Measurements from ENCODE around the gene SRRT. TPM values are rescaled to one million over a fixed set of nuclear protein-coding genes. Genes with fewer than 3 reads are reported as not detected.
A peak's percentile ranks its signal among the peaks of the same experiment; 100 is the strongest.
"Not testable (repeated sequence)": the region's sequence is repeated elsewhere in the genome, so short reads cannot be mapped to it uniquely, and the experiment has no call there.

SRRT gene
- total RNA-seq, 1 experiment from 2014 or later: 116 TPM

DNA sequence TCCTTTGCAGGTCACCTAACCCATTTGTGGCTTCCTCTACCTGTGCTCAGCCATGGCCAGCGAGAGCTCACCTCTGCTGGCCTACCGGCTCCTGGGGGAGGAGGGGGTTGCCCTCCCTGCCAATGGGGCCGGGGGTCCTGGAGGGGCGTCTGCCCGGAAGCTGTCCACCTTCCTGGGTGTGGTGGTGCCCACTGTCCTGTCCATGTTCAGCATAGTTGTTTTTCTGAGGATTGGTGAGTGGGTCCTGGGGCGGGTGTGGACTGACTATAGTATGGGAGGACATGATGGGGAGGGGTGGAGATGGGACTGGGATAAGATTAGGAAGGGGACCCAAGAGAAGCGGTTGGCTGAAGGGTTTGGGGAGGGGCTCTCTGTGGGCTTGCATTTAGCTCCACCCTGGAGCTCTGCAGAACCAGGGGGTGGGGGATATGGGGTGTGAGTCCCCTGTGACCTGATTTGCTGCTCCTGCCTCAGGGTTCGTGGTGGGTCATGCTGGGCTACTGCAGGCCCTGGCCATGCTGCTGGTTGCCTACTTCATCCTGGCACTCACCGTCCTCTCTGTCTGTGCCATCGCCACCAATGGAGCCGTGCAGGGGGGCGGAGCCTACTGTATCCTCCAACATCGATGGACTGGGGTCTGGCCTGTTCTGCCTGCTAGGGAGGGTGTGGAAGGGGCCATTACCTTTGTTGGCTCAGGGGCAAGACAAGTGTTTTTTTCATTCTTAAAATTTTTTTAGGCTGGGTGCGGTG is 20.6 kb upstream of the SRRT start:
- no peak for DNase-seq (ENCODE audit: low read depth)

DNA sequence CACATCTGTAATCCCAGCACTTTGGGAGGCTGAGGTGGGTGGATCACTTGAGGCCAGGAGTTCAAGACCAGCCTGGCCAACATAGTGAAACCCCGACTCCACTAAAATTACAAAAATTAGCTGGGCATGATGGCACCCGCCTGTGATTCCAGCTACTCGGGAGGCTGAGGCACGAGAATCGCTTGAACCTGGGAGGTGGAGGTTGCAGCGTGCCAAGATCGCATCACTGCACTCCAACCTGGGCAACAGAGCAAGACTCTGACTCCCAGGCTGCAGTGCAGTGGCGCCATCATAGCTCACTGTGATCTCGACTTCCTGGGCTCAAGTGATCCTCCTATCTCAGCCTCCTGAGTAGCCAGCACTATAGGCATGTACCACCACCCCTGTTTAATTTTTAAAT is 20.0 kb upstream of the SRRT start:
- not testable (repeated sequence) for DNase-seq (ENCODE audit: low read depth)

DNA sequence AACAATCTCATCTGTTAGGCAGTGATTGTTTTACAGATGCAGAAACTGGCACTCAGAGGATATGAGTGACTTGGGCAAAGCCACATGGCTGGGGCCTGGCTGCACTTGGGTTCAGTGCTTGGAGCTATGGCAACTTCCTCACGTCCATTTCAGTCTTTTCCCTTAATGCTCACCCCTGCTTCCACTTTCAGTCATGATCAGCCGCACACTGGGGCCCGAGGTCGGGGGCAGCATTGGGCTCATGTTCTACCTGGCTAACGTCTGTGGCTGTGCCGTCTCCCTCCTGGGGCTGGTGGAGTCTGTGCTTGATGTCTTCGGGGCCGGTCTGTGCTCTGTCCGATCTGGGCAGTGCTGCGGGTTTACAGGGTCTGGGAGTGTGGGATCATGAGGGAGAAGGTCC is 19.4 kb upstream of the SRRT start:
- DNase-seq (ENCODE audit: low read depth): no peak

DNA sequence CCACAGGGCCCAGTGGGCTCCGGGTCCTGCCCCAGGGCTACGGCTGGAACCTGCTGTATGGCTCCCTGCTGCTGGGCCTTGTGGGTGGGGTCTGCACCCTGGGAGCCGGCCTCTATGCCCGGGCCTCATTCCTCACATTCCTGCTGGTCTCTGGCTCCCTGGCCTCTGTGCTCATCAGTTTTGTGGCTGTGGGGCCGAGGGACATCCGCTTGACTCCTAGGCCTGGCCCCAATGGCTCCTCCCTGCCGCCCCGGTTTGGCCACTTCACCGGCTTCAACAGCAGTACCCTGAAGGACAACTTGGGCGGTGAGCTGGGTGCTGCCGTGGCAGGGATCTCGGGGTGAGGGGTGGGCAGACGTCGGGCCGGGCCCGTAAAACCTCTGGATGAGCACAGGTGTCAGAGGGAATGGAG is 18.0 kb upstream of the SRRT start:
- DNase-seq (ENCODE audit: low read depth): no peak

DNA sequence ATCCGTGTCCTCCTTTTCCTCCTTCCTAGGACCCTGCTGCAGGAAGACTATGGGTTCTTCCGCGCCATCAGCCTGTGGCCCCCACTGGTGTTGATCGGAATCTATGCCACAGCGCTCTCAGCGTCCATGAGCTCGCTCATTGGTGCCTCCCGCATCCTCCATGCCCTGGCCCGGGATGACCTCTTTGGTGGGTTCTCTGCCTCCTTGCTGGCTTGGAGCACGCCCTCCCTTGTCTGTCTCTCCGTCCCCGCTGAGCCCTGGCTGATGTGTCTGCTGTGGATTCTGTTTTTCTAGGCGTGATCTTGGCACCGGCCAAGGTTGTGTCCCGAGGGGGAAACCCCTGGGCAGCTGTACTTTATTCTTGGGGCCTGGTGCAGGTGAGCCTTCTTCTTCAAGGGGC is 15.0 kb upstream of the SRRT start:
- no peak for DNase-seq (ENCODE audit: low read depth)

DNA sequence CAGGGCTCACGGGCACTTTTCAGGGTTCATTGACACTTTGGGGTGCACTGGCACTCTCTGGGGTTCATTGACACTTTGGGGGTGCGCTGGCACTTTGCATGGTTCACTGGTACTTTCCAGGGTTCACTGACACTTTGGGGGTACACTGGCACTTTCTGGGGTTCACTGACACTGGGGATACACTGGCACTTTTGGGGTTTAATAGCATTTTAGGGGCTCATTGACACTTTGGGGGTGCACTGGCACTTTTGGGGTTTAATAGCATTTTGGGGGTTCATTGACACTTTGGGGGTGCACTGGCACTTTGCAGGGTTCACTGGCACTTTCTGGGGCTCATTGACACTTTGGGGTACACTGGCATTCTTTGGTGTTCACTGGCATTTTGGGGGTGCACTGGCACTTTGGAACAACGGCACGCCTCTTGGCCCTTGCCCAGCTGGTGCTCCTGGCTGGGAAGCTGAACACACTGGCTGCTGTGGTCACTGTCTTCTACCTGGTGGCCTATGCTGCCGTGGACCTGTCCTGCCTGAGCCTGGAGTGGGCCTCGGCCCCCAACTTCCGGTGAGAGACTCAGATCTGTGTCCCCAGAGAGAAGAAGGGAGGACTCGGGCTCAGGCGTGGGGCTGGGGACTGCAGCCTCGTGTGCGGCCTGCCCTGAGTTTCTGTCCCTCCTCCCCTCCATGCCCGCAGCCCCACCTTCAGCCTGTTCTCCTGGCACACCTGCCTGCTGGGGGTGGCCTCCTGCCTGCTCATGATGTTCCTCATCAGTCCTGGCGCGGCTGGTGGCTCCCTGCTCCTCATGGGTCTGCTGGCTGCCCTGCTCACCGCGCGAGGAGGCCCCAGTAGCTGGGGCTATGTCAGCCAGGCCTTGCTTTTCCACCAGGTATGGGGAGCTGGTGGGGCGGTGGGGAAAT is 13.9 kb upstream of the SRRT start:
- DNase-seq (ENCODE audit: low read depth): no peak

DNA sequence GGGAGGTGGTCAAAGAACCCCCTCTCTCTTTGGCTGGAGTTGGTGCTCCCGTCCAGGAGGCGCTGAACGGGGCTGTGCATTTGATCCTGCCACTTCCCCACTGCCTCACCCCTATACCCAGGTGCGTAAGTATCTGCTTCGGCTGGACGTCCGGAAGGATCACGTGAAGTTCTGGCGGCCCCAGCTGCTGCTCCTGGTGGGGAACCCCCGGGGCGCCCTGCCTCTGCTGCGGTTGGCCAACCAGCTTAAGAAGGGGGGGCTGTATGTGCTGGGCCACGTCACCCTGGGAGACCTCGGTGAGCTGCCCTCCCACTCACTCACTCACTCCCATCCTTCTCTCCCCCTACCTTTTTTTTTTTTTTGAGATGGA is 13.3 kb upstream of the SRRT start:
- DNase-seq (ENCODE audit: low read depth): no peak

DNA sequence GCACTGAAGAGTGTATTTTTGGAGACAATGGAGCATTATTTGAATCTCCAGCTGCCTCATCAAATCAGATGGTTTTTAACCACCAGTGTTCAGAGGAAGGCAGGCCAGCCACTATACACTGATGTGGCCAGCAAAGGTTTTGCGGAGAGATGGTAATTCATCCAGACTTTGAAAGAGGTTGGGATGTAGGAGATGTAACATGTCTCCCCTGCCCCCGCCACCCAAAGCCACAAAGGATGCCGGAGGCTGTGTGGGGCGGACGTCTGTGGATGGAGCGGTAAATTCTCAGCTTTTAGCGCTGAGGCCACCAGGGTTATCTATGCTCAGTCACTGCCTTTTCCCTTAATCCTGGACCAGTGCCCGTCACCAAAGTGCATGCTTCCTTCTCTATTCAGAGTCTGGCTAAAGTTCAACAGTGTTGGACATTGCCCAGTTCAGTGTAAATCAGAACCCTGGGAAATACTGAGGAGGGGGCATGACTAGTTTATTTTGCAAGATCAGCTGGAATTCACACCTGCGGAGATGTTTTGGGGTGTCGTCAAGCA is 11.4 kb upstream of the SRRT start:
- DNase-seq (ENCODE audit: low read depth): peak; percentile 79

DNA sequence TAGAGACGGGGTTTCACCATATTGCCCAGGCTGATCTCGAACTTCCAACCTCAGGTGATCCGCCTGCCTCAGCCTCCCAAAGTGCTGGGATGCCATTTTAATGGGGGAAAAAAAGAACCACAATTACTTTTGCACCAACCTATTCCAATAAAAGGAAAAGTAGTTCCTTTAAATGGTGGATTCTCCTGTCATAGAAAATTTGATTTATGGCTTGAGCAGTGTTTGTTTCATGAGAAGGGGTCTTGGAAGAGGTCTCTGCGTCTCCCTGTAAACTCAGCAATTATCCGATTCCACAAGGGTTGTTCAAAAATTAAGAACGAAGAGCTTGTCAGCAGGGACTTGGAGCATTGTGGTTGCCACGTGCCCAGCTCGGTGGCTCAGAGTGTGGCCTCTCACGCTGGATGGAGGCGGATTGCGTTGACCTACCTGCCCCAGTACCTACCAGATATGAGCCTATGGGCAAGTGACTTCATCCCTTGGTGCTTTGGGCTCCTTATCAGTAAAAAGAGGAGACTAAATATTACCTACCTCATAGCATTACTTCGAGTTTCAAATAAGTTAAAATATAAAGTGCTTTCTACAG is 10.5 kb upstream of the SRRT start:
- no peak for DNase-seq (ENCODE audit: low read depth)

DNA sequence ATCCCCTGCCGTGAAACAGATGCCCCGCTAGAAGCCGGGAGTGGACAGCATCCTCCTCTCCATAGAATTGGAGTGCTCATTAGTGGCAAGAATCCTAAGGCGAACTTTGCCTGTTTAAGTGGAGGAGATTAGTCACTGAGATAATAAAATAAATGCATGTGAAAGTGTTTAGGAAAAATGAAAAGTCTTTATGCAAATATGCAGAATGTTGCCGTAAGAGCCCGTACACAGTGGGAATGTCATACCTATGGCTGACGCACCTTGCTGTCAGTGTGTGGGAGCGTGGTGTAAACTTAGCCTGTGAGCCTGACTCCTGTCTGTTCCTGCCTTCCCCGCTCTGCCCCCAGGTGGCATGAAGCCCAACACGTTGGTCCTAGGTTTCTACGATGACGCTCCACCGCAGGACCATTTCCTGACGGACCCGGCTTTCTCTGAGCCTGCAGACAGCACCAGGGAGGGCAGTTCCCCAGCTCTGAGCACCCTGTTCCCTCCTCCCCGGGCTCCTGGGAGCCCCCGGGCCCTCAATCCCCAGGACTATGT is 9.5 kb upstream of the SRRT start:
- DNase-seq (ENCODE audit: low read depth): peak; percentile 98

DNA sequence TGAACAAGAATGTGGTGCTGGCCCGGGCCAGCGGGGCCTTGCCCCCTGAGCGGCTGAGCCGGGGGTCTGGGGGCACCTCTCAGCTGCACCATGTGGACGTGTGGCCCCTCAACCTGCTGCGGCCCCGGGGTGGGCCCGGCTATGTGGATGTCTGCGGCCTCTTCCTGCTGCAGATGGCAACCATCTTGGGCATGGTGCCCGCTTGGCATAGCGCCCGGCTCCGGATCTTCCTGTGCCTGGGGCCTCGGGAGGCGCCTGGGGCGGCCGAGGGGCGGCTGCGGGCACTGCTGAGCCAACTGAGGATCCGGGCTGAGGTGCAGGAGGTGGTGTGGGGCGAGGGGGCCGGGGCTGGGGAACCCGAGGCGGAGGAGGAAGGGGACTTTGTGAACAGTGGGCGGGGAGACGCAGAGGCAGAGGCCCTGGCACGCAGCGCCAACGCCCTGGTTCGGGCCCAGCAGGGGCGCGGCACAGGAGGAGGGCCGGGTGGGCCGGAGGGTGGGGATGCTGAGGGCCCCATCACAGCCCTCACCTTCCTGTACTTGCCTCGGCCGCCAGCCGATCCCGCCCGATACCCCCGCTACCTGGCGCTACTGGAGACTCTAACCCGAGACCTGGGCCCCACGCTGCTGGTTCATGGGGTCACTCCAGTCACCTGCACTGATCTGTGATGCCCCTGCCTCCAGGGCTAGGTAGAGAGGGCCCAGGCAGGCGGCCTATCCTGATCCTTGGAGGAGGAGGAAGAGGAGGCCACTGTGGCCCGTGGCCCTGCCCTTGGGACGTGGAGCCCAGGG is 8.8 kb upstream of the SRRT start:
- peak; percentile 93 for DNase-seq (ENCODE audit: low read depth)

DNA sequence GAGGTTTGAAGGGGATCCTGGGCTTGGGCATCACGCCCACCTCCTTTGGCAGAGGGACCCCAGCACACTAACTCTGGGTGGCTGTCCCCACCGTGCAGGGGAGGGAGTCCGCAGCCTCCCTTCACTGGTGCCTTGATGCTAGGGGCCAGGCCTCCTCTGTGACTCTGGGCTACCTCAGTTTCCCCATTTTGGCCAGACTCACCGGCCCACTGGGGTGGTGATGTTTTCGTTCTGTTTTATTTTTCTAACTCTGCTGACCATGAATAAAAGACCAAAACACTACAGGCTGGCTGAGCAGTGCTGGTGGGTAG is 8.2 kb upstream of the SRRT start:
- DNase-seq (ENCODE audit: low read depth): peak; percentile 54

DNA sequence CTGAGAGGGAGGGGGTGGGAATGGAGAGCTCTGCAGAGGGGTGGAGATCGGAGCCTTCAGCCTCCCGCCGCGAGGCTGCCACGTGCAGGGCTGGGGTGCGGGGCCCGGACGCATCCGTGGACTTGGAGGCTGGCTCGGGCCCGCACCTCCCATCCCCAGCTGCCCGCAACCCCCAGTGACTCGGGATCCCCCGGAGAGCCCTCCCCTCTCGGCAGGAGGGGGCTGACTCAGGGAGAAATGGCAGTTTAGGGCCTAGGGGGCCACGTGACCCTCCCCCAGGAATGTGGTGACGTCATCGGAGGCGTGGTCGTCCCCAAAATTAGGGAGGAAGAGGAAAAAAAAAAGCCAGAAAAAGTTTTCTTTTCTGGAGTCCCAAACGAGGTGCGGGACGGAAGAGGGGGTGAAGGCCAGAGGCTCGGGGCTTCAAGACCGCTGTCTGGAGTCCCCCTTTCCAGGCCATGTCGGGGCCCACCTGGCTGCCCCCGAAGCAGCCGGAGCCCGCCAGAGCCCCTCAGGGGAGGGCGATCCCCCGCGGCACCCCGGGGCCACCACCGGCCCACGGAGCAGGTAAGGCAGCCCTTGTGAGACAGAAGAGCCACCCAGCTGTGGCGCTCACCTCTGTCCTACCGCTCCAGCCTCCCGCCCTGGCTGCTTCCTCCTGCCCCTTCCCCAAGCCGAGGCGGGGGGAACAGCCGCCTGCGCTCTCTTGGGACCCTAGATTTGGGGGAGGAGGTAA is 7.7 kb upstream of the SRRT start, which contains the start of gene TRIP6:
TSS of gene TRIP6 (plus strand) at position 348 of the 736 bp plus-strand sequence. CDS start at position 459, 111 bp downstream.
- peak; percentile 99 for DNase-seq (ENCODE audit: low read depth)

DNA sequence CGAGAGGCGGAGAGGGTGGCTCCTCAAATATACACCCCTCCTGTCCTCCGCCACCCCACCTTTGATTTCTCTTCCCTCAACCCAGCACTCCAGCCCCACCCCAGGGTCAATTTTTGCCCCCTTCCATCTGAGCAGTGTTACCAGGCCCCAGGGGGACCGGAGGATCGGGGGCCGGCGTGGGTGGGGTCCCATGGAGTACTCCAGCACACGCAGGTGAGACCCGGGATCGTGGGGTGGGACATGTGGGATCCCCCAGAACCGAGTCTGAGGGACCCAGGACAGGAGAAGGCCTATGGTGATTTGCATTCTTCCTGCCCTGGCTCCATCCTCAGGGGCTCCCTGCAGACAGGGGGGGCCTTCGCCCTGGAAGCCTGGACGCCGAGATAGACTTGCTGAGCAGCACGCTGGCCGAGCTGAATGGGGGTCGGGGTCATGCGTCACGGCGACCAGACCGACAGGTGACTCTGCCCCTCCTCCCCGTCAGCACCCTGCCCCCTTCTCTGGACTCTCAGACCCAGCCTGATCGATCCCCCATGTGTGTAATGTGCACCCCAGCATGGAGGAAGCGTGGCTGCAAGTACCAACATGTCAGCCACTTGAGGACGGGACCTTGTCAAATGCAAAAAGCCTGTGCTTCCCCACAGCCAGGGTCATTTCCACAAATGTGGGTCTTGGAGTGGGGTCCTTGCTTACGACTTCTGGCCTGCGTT is 7.0 kb upstream of the SRRT start:
- no peak for DNase-seq (ENCODE audit: low read depth)

DNA sequence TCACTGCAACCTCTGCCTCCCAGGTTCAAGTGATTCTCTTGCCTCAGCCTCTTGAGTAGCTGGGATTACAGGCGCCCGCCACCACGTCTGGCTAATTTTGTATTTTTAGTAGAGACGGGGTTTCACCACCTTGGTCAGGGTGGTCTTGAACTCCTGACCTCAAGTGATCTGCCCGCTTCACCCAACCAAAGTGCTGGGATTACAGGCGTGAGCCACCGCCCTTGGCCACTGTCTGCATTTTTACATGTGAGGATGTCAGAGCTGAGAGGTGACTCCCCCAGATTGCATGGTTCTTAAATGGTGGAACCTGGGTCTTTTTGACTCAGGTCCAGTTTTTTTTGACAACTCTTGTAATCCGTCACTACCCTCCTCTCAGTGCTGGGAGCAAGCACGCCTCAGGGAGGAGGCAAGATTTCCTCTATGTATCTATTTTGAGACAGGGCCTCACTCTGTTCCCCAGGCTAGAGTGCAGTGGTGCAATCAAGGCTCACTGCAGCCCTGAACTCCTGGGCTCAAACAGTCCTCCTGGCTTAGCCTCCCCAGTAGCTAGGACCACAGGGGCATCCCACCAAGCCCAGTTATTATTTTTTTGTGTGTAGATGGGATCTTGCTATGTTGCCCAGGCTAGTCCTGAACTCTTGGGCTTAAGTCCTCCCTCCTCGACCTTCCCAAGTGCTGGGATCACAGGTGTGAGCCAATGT is 1.2 kb upstream of the SRRT start:
- DNase-seq (ENCODE audit: low read depth): no peak

DNA sequence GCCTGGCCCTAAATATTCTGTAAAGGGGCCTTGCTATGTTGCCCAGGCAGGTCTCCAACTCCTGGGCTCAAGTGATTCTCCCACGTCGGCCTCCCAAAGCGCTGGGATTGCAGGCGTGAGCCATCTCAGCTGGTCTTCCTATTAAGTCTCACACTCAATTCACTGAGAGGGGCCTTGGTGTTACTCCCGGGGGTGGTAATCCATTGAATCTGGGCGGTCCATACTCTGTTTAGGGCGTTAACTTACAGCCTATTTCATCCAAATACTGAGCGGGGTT is 665 bp upstream of the SRRT start:
- no peak for DNase-seq (ENCODE audit: low read depth)

DNA sequence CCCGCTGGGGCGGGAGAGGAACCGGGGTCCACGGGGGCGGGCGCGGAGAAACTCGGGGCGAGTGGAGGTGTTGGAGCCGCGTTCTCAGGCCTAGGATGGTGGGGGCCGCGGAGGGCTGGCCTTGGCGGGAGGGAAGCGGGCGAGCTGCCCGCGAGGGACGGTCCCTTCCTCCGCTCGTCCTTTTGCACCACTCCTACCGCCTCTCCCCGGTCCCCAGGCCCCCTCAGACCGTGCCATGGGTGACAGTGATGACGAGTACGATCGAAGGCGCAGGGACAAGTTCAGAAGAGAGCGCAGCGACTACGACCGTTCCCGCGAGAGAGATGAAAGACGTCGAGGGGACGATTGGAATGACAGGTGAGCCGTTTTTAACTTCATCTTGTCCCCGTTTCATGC is 451 bp downstream of the SRRT start:
- peak; percentile 45 for DNase-seq (ENCODE audit: low read depth)

DNA sequence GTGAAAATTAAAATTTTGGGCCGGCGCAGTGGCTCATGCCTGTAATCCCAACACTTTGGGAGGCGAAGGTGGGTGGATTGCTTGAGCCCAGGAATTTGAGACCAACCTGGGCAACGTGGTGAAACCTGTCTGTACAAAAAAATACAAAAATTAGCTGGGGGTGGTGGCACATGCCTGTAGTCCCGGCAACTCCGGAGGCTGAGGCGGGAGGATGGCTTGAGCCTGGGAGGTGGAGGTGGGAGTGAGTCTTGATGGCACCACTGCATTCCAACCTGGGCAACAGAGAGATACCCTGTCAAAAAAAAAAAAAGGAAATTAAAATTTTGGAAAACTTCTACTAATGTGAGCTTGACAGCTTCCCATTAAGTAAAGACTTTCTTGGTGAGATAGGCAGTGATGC is 3.1 kb downstream of the SRRT start:
- no peak for DNase-seq (ENCODE audit: low read depth)

DNA sequence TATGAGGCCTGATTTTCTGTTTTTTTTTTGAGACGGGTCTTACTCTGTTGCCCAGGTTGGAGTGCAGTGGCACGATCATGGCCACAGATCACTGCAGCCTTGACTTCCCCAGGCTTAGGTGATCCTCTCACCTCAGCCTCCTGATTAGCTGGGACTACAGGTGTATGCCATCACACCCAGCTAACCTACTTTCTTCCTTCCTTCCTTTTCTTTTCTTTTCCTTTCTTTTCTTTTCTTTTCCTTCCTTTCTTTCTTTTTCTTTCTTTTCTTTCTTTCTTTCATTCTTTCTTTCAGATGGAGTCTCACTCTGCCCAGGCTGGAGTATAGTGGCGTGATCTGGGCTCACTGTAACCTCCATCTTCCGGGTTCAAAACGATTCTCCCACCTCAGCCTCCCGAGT is 3.8 kb downstream of the SRRT start:
- no peak for DNase-seq (ENCODE audit: low read depth)

All from Daoy (cell line).